Psoas muscle (tissue), 8 donors: ENCODE data around the gene CFAP74. TPM values are rescaled to one million over a fixed set of nuclear protein-coding genes. Genes with fewer than 3 reads are reported as not detected.

Source experiments
- ATAC-seq, 4 donors: fragments of 200-7000 bp; cut with Tn5 transposase; one replicate each; pipeline ENCODE4 v1.9.1; 2020; ENCODE audit warnings: moderate library complexity in 3 of 4, mild to moderate bottlenecking in 2 of 4
- DNase-seq, 2 donors: peaks; one replicate each; pipeline ENCODE4 v3.0.0-alpha.2; 2020
- H3K27ac ChIP-seq: fragments of 200-600 bp; one replicate; pipeline ENCODE4 v1.8.0; 2022
- H3K27me3 ChIP-seq, 3 donors: fragments of 200-600 bp in 1 of 3; one replicate each; pipeline versions ENCODE4 v1.6.1 to v1.8.0; 2013 to 2022; ENCODE audit warnings: low read length in 2 of 3, mild to moderate bottlenecking in 2 of 3, moderate library complexity in 1 of 3; ENCODE audit not compliant: insufficient read depth in 3 of 3
- H3K36me3 ChIP-seq, 2 donors: fragments of 200-600 bp in 1 of 2; one replicate each; pipeline versions ENCODE4 v1.6.1 to v1.8.0; 2013 to 2022; ENCODE audit warnings: low read depth in 1 of 2, mild to moderate bottlenecking in 1 of 2, moderate library complexity in 1 of 2; ENCODE audit not compliant: insufficient read depth in 1 of 2
- H3K4me1 ChIP-seq: fragments of 200-600 bp; one replicate; pipeline ENCODE4 v1.8.0; 2022
- H3K4me3 ChIP-seq: fragments of 200-600 bp; one replicate; pipeline ENCODE4 v1.8.0; 2022; ENCODE audit warnings: mild to moderate bottlenecking
- H3K9me3 ChIP-seq: fragments of 200-600 bp; one replicate; pipeline ENCODE4 v1.8.0; 2022
- WGBS, 3 donors: extraction: QIAGEN DNeasy Blood & Tissue Kit; methylation state at CpG; one replicate each; pipeline versions ENCODE4 v1.1.6 to v1.1.7; 2013; 5-methylcytosine and 5-hydroxymethylcytosine counted together
- intact Hi-C, 2 donors: fragments of 100-400 bp; cut with DNase I; formaldehyde crosslinking; loops; one replicate each; pipeline versions ENCODE4 v1.11.0 to v1.14.2; 2022
- polyA plus RNA-seq, 3 donors: library from polyadenylated mRNA; stranded (reverse); fragments of 200-250 nt; gene quantifications; one replicate each; pipeline ENCODE4 v1.2.3, GENCODE V29; 2013
- total RNA-seq, 4 donors: library from RNA; stranded (reverse); fragmentation: NEBNext Ultra II Directional in 2 of 4; extraction: Animal tissue kit (Norgen Biotek cat#: 25700) in 2 of 4; gene quantifications; one replicate each; pipeline versions ENCODE4 v1.2.1 to v1.2.4, GENCODE V29; 2021 to 2023
- TF ChIP-seq, protein P1 (sequence below): fragments of 200-600 bp; IDR thresholded peaks from one replicate; pipeline ENCODE4 v1.8.0; 2022; ENCODE audit warnings: antibody characterized with exemption
- donor health status: healthy with polysubstance abuse.
- donor health status: DM: no; HTN: no; CAD: no; lungs with moderate emphysema.
- donor health status: Bipolar disorder and iron deficiency.
- donor health status: healthy.
- donor health status: DM: yes; HTN: yes; CAD: no.
- donor health status: DM: no; HTN: no; CAD: no.
- donor health status: DM: no; HTN: no; CAD: no.
- donor health status: DM: yes; HTN: yes; CAD: no.

The CFAP74 gene
- total and polyA plus RNA-seq, 7 donors, result 0.01 to 0.05 TPM; not detected in 5

DNA sequence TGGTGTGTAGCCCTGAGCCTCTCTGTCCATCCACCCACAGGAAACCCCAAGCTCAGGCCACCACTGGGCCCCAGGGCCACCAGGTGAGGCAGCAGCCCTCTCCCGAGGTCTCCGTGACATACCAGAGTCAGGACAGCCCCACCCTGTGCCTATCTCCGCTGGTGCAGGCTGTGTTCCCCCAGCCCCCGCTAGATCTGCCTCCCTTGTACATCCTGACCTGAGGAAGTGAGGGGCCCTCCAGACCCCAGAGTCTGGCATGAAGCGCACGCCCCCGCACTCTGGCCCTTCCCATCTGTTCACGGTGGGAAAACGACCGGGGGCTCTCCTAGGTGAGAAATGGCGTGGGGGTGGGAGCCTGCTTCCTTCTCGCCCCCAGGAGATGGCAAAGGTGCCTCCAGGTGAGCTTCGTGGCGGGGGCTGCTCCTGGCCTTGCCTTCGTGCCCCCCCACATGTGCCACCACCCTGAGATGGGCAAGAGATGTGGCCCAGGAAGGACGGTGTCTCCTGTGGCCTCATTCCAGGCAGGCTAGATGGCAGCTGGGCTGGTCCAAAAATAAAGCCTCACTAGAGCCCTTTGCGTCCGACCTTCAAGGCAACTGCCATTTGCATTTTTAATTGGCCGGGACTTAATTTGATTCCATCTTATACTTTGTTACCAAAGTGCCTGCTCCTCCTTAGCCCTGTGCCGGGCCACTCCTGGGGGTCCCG is 18.6 kb upstream of the CFAP74 start:
- Histone ChIP-seq H3K9me3 (no peaks in the 10 kb centered on the region), H3K27ac (no peak overlapping the region), H3K36me3 (no peaks in the 10 kb centered on the region), H3K27me3 (peaks cover 0 to 64% (median 33%) of the 10 kb centered on the region in 3 donors), H3K4me1 (peaks cover 4% of the 10 kb centered on the region), H3K4me3 (no peak overlapping the region)
- DNase-seq, result no peak
- intact Hi-C loops, result no loop called here
- WGBS, 3 donors, result 60 to 68% (median 65%) methylated on average over 20 to 21 of the region's 21 CpGs
- TF ChIP-seq, protein P1, sequence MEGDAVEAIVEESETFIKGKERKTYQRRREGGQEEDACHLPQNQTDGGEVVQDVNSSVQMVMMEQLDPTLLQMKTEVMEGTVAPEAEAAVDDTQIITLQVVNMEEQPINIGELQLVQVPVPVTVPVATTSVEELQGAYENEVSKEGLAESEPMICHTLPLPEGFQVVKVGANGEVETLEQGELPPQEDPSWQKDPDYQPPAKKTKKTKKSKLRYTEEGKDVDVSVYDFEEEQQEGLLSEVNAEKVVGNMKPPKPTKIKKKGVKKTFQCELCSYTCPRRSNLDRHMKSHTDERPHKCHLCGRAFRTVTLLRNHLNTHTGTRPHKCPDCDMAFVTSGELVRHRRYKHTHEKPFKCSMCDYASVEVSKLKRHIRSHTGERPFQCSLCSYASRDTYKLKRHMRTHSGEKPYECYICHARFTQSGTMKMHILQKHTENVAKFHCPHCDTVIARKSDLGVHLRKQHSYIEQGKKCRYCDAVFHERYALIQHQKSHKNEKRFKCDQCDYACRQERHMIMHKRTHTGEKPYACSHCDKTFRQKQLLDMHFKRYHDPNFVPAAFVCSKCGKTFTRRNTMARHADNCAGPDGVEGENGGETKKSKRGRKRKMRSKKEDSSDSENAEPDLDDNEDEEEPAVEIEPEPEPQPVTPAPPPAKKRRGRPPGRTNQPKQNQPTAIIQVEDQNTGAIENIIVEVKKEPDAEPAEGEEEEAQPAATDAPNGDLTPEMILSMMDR, result no peak
- ATAC-seq, result no peak

DNA sequence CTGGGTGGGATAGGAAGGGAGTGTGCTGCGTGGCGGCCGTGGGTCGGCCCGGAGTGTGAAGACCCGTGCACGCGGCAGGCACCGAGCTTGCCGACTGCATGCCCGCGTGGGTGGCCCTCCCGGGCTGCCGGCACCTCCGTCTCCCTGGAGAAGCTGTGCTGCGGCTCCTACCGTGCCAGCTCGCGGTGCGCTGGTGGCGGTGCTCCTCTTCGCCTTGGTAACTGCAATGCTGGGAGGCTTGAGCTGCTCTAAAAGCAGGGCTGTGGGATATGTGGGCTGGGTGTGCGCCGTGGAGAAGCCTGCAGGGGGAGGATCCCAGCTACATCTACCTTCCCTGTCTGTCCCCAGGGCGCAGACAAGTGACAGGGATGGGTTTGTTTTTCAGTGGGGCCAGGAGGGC is 18.0 kb upstream of the CFAP74 start:
- no peaks in the 10 kb centered on the region for H3K36me3 ChIP-seq
- intact Hi-C loops, result no loop called here
- no peak for ATAC-seq
- DNase-seq, result no peak
- no peaks in the 10 kb centered on the region for H3K9me3 ChIP-seq
- H3K27ac ChIP-seq, result no peak overlapping the region
- TF ChIP-seq, protein P1, result no peak
- no peak overlapping the region for H3K4me3 ChIP-seq
- peaks cover 4% of the 10 kb centered on the region for H3K4me1 ChIP-seq
- H3K27me3 ChIP-seq, result peaks cover 0 to 71% (median 33%) of the 10 kb centered on the region in 3 donors
- WGBS, 3 donors, result 78 to 86% (median 85%) methylated on average over 25 of the region's 25 CpGs

DNA sequence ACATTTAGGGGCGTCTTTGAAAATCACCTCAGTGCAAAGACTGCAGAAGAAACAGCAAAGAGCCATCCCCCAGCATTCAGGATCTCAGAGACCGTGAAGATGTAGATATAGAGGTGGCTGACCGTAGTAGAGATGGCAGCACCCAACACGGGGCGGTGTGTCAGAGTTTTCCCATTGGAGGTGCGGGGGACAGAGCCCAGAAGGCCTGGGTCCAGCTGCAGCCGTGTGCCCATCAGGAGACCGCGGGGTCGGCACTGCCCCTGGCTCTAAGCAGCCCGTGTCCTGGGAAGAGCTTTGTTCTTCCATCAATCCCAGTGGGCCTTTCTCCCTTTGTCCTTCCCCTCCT is 16.7 kb upstream of the CFAP74 start:
- Histone ChIP-seq H3K27me3 (peaks cover 0 to 84% (median 33%) of the 10 kb centered on the region in 3 donors), H3K27ac (no peak overlapping the region), H3K36me3 (no peaks in the 10 kb centered on the region), H3K9me3 (no peaks in the 10 kb centered on the region), H3K4me3 (no peak overlapping the region), H3K4me1 (no peaks in the 10 kb centered on the region)
- intact Hi-C loops, result no loop called here
- DNase-seq, result no peak
- no peak for ATAC-seq
- TF ChIP-seq, protein P1, result no peak
- 63 to 67% (median 67%) methylated on average over 11 of the region's 11 CpGs for WGBS, 3 donors

DNA sequence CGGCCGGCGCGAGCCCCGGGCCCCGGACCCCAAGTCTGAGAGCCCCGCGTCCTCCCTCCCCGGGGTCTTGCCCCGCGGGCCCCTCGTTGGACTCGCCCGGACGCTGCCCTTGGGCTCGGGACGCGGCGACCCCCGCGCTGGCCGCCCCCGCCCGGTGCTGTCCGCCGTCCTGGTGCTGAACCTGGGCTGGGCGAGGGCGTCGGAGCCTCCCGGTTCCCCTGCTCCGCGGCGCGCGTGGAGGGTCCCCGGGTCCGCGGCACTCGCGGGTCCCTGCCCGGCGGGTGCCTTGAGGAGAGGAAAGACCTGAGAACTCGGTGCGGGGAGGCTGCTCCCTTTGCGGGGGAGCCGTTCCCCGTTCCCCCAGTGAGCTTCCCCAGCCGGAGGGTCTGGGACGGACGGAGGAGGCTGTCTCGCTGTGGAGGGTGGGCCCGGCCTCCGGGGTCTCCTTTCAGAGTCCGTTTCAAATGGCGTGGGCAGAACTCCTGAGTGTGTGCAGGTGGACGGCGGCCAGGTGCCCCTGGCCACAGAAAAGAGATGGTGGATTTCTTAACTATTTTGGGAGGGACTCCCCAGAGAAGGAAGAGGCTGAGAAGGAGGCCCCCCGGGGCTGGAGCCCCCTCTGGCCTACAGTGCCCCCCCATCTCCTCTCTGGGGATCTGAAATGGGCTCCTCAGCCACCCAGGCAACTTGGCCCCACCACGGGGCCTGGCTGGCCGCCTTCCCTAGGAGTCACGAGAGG is 16.2 kb upstream of the CFAP74 start:
- H3K4me3 ChIP-seq, result peak overlapping the region; percentile 15

More for the DNA sequence above, 16.2 kb upstream of the CFAP74 start:
- WGBS, 3 donors, result 10 to 13% (median 10%) methylated on average over 42 to 61 of the region's 61 CpGs
- no peaks in the 10 kb centered on the region for H3K4me1 ChIP-seq
- no peaks in the 10 kb centered on the region for H3K9me3 ChIP-seq
- H3K27me3 ChIP-seq, result peaks cover 0 to 89% (median 33%) of the 10 kb centered on the region in 3 donors
- H3K36me3 ChIP-seq, result no peaks in the 10 kb centered on the region
- H3K27ac ChIP-seq, result no peak overlapping the region
- ATAC-seq (no peak), DNase-seq (no peak)
- TF ChIP-seq, protein P1, result no peak
- intact Hi-C loops, result no loop called here
